GM23338 (cell line): ENCODE results near the gene F2. TPM values are rescaled to one million over a fixed set of nuclear protein-coding genes. Genes with fewer than 3 reads are reported as not detected.

Source experiments
- ATAC-seq: fragments of 200-7000 bp; cut with Tn5 transposase; 3 replicates; pipeline ENCODE4 v1.9.1; 2020
- DNase-seq: peaks from one replicate; pipeline ENCODE4 v3.0.0-alpha.2; 2015; ENCODE audit warnings: low spot score
- H2AFZ ChIP-seq: fragments of 200-600 bp; sonication (generic); 2 replicates; pipeline ENCODE4 v1.8.0; 2016; ENCODE audit warnings: antibody characterized with exemption, mild to moderate bottlenecking, moderate library complexity
- H3F3A ChIP-seq: fragments of 200-600 bp; sonication (generic); replicated peaks from 2 replicates; pipeline ENCODE4 v1.8.0; 2017; ENCODE audit warnings: antibody characterized with exemption, mixed run types, low read depth
- H3K27ac ChIP-seq: fragments of 200-600 bp; sonication (generic); 2 replicates; pipeline ENCODE4 v1.6.1; 2016; ENCODE audit warnings: low read depth
- H3K27me3 ChIP-seq: fragments of 200-600 bp; sonication (generic); 2 replicates; pipeline ENCODE4 v1.8.0; 2016; ENCODE audit warnings: mild to moderate bottlenecking, mixed run types, moderate library complexity; ENCODE audit not compliant: insufficient read depth
- H3K36me3 ChIP-seq: fragments of 200-600 bp; sonication (generic); 2 replicates; pipeline ENCODE4 v1.8.0; 2016; ENCODE audit warnings: mild to moderate bottlenecking; ENCODE audit not compliant: insufficient read depth
- H3K4me1 ChIP-seq: fragments of 200-600 bp; sonication (generic); 2 replicates; pipeline ENCODE4 v1.8.0; 2016; ENCODE audit warnings: mild to moderate bottlenecking, moderate library complexity; ENCODE audit not compliant: insufficient read depth
- H3K4me2 ChIP-seq: fragments of 200-600 bp; sonication (generic); 2 replicates; pipeline ENCODE4 v1.7.1; 2017; ENCODE audit warnings: mixed run types
- H3K4me3 ChIP-seq: fragments of 200-600 bp; sonication (generic); 2 replicates; pipeline ENCODE4 v1.6.1; 2016; ENCODE audit warnings: mixed run types
- H3K79me2 ChIP-seq: fragments of 200-600 bp; sonication (generic); replicated peaks from 2 replicates; pipeline ENCODE4 v1.8.0; 2017; ENCODE audit warnings: mild to moderate bottlenecking; ENCODE audit not compliant: insufficient read depth
- H3K9me2 ChIP-seq: fragments of 200-600 bp; sonication (generic); 2 replicates; pipeline ENCODE4 v1.8.0; 2017; ENCODE audit not compliant: insufficient read depth
- H4K20me1 ChIP-seq: fragments of 200-600 bp; sonication (generic); replicated peaks from 2 replicates; pipeline ENCODE4 v1.8.0; 2017; ENCODE audit warnings: mild to moderate bottlenecking; ENCODE audit not compliant: insufficient read depth
- H3K27ac Mint-ChIP-seq: 2 replicates; pipeline ENCODE4 v1.8.0; 2020; ENCODE audit warnings: inconsistent platforms, mild to moderate bottlenecking, moderate library complexity, mixed read lengths
- H3K27me3 Mint-ChIP-seq: 3 replicates; pipeline ENCODE4 v1.8.0; 2022; ENCODE audit warnings: low read depth, mild to moderate bottlenecking, moderate library complexity, mixed read lengths, inconsistent platforms; ENCODE audit not compliant: insufficient read depth, poor library complexity
- H3K36me3 Mint-ChIP-seq: 3 replicates; pipeline ENCODE4 v1.8.0; 2021; ENCODE audit warnings: low read depth, mild to moderate bottlenecking, inconsistent platforms, moderate library complexity, mixed read lengths
- H3K4me1 Mint-ChIP-seq: 3 replicates; pipeline ENCODE4 v1.8.0; 2020; ENCODE audit warnings: mild to moderate bottlenecking, inconsistent platforms, mixed read lengths
- H3K4me3 Mint-ChIP-seq: 3 replicates; pipeline ENCODE4 v1.8.0; 2021; ENCODE audit warnings: moderate library complexity, mild to moderate bottlenecking, inconsistent platforms, mixed read lengths
- H3K9me3 Mint-ChIP-seq: 3 replicates; pipeline ENCODE4 v1.8.0; 2020; ENCODE audit warnings: moderate library complexity, mild to moderate bottlenecking, inconsistent platforms, mixed read lengths
- ETS1 ChIP-seq: IDR thresholded peaks from 2 replicates; pipeline ENCODE4 v1.6.1; 2016; ENCODE audit warnings: antibody characterized with exemption
- EZH2phosphoT487 ChIP-seq: fragments of 200-600 bp; sonication (generic); IDR thresholded peaks from one replicate; pipeline ENCODE4 v1.8.1; 2018; ENCODE audit warnings: antibody characterized with exemption; ENCODE audit not compliant: unreplicated experiment
- JUNB ChIP-seq: IDR thresholded peaks from one replicate; pipeline ENCODE4 v1.6.1; 2016; ENCODE audit warnings: antibody characterized with exemption; ENCODE audit not compliant: unreplicated experiment
- NANOG ChIP-seq: IDR thresholded peaks from 2 replicates; pipeline ENCODE4 v1.6.1; 2016; ENCODE audit warnings: antibody characterized with exemption, borderline replicate concordance
- REST ChIP-seq: IDR thresholded peaks from one replicate; pipeline ENCODE4 v1.6.1; 2018; ENCODE audit warnings: antibody characterized with exemption; ENCODE audit not compliant: unreplicated experiment
- ZNF331 ChIP-seq: fragments of 250-450 bp; sonication (Bioruptor Pico); IDR thresholded peaks from 2 replicates; pipeline ENCODE4 v1.5.0; 2020; ENCODE audit warnings: low read depth, mild to moderate bottlenecking, moderate library complexity
- ZNF462 ChIP-seq: fragments of 250-450 bp; sonication (Bioruptor Pico); IDR thresholded peaks from 2 replicates; pipeline ENCODE4 v1.5.0; 2020; ENCODE audit warnings: mild to moderate bottlenecking, moderate library complexity
- polyA plus RNA-seq: library from polyadenylated mRNA; unstranded; fragments of >200 nt; fragmentation: Nextera tagmentation; extraction: Ambion mirVana; gene quantifications from 2 replicates; pipeline ENCODE4 v1.2.1, GENCODE V29; 2016
- total RNA-seq: library from RNA; depleted of rRNA; stranded (reverse); fragments of >200 nt; shearing (Covaris generic); gene quantifications from 2 replicates; pipeline ENCODE4 v1.2.3, GENCODE V29; 2014

The F2 gene
- total and polyA plus RNA-seq, 2 experiments from 2014 or later = 0.21 TPM; not detected in 1

- H3K4me1 Mint-ChIP-seq = peaks cover 14% of the 10 kb centered on the region; the same call in 2 of the 3 replicates
- no peak for ATAC-seq
- Histone ChIP-seq H3K27me3 (no peaks in the 10 kb centered on the region), H3K4me1 (0 out of 2 replicates have a peak, but pooled peaks cover 4% of the 10 kb centered on the region), H3K27ac (no peak overlapping the region), H3K9me2 (no peaks in the 10 kb centered on the region), H3F3A (no peaks in the 10 kb centered on the region), H4K20me1 (no peaks in the 10 kb centered on the region), H2AFZ (no peak overlapping the region), H3K36me3 (no peaks in the 10 kb centered on the region), H3K4me2 (no peak overlapping the region), H3K79me2 (peaks cover 11% of the 10 kb centered on the region), H3K4me3 (no peak overlapping the region)
- H3K27me3 Mint-ChIP-seq = peaks cover 10% of the 10 kb centered on the region
- TF ChIP-seq ETS1 = no peak
- no peak for TF ChIP-seq REST
- no peak for TF ChIP-seq ZNF331 (CRISPR knock-in tag)
- no peak for TF ChIP-seq ZNF462 (CRISPR knock-in tag)
- TF ChIP-seq JUNB = no peak
- TF ChIP-seq EZH2phosphoT487 = no peak
- TF ChIP-seq NANOG = no peak
- no peaks in the 10 kb centered on the region for H3K9me3 Mint-ChIP-seq
- DNase-seq = no peak
- H3K36me3 Mint-ChIP-seq = peaks cover 4% of the 10 kb centered on the region; the same call in 1 of the 3 replicates
- no peak overlapping the region for H3K27ac Mint-ChIP-seq
- H3K4me3 Mint-ChIP-seq = no peak overlapping the region
Observed at GRCh38 chr11:46695345-46696211, 23.4 kb upstream of the F2 start.
